Measurements from ENCODE around the gene ASF1B. TPM values are rescaled to one million over a fixed set of nuclear protein-coding genes. Genes with fewer than 3 reads are reported as not detected.

ASF1B gene
- total RNA-seq, 1 donor from 2014 or later: 0.96 TPM

GRCh38 chr19:14162871-14163297 is 26.5 kb upstream of the ASF1B start:
- TF ChIP-seq, protein P1, sequence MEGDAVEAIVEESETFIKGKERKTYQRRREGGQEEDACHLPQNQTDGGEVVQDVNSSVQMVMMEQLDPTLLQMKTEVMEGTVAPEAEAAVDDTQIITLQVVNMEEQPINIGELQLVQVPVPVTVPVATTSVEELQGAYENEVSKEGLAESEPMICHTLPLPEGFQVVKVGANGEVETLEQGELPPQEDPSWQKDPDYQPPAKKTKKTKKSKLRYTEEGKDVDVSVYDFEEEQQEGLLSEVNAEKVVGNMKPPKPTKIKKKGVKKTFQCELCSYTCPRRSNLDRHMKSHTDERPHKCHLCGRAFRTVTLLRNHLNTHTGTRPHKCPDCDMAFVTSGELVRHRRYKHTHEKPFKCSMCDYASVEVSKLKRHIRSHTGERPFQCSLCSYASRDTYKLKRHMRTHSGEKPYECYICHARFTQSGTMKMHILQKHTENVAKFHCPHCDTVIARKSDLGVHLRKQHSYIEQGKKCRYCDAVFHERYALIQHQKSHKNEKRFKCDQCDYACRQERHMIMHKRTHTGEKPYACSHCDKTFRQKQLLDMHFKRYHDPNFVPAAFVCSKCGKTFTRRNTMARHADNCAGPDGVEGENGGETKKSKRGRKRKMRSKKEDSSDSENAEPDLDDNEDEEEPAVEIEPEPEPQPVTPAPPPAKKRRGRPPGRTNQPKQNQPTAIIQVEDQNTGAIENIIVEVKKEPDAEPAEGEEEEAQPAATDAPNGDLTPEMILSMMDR (IDR thresholded peaks at IDR 0.05; ENCODE audit: borderline replicate concordance): no peak
- Histone ChIP-seq H3K9me3 (replicated peaks) (no peaks in the 10 kb centered on the region), H3K27me3 (ENCODE audit: low read depth) (no peaks in the 10 kb centered on the region), H3K4me3 (no peak overlapping the region), H3K36me3 (peaks cover 22% of the 10 kb centered on the region), H3K27ac (replicated peaks) (no peak overlapping the region), H3K4me1 (peaks cover 17% of the 10 kb centered on the region)
- no peak for DNase-seq
- intact Hi-C loops (cut with micrococcal nuclease): no loop called here

- Histone ChIP-seq H3K4me3 (no peak overlapping the region), H3K27ac (replicated peaks) (no peak overlapping the region), H3K27me3 (ENCODE audit: low read depth) (no peaks in the 10 kb centered on the region), H3K4me1 (peaks cover 1% of the 10 kb centered on the region), H3K36me3 (peaks cover 38% of the 10 kb centered on the region), H3K9me3 (replicated peaks) (no peaks in the 10 kb centered on the region)
- intact Hi-C loops (cut with micrococcal nuclease): no loop called here
- TF ChIP-seq, protein P1 (IDR thresholded peaks at IDR 0.05; ENCODE audit: borderline replicate concordance): no peak
- DNase-seq: no peak
These were observed 24.9 kb upstream of the ASF1B start for GRCh38 chr19:14161305-14161704.

DNA sequence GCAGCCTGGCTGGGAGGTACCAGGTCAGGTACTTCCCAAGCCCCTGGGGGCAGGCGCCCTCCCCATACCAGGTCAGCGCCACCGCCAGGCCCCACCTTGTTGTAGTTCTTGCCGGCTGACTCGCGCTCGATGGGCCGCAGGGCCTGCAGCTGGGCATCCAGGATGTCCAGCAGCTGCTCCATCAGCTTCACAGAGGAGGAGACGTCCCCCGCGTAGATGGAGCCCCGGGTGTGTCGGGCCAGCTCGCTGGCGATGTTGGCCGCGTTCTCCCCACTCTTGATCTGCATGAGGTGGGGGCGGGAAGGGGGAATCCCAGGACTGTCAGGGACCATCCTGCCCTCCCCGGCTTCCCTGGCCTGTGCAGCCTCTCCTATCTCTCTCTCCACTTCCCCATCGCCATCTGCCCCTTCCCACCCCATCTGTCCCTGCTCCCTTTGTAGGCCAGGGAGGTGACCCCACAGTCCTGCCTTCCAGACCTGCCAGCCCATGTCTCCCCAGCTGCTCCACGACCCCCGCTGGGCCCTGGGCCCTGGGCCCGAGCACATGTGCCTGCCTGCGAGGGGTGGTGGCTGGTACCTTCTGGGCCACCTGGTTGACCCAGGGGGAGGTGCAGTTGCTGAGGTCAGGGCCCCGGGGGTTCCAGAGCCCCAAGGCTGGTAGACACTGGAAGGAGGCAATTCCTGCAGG is 23.8 kb upstream of the ASF1B start:
- H3K4me3 ChIP-seq: no peak overlapping the region
- no peaks in the 10 kb centered on the region for H3K27me3 ChIP-seq (ENCODE audit: low read depth)
- H3K4me1 ChIP-seq: no peaks in the 10 kb centered on the region
- H3K27ac ChIP-seq (replicated peaks): no peak overlapping the region
- TF ChIP-seq, protein P1 (IDR thresholded peaks at IDR 0.05; ENCODE audit: borderline replicate concordance): no peak
- no peaks in the 10 kb centered on the region for H3K9me3 ChIP-seq (replicated peaks)
- H3K36me3 ChIP-seq: peaks cover 49% of the 10 kb centered on the region
- intact Hi-C loops (cut with micrococcal nuclease): no loop called here
- DNase-seq: no peak

GRCh38 chr19:14159059-14159458 is 22.7 kb upstream of the ASF1B start:
- peaks cover 59% of the 10 kb centered on the region for H3K36me3 ChIP-seq
- no peaks in the 10 kb centered on the region for H3K9me3 ChIP-seq (replicated peaks)
- H3K4me3 ChIP-seq: no peak overlapping the region
- no peaks in the 10 kb centered on the region for H3K4me1 ChIP-seq
- H3K27ac ChIP-seq (replicated peaks): no peak overlapping the region
- no peaks in the 10 kb centered on the region for H3K27me3 ChIP-seq (ENCODE audit: low read depth)
- intact Hi-C loops (cut with micrococcal nuclease): no loop called here
- DNase-seq: no peak
- TF ChIP-seq, protein P1 (IDR thresholded peaks at IDR 0.05; ENCODE audit: borderline replicate concordance): no peak

GRCh38 chr19:14158276-14159023 is 22.1 kb upstream of the ASF1B start:
- H3K27me3 ChIP-seq (ENCODE audit: low read depth): no peaks in the 10 kb centered on the region
- no peak overlapping the region for H3K4me3 ChIP-seq
- H3K27ac ChIP-seq (replicated peaks): no peak overlapping the region
- intact Hi-C loops (cut with micrococcal nuclease): no loop called here
- no peak for DNase-seq
- peaks cover 60% of the 10 kb centered on the region for H3K36me3 ChIP-seq
- no peaks in the 10 kb centered on the region for H3K9me3 ChIP-seq (replicated peaks)
- TF ChIP-seq, protein P1 (IDR thresholded peaks at IDR 0.05; ENCODE audit: borderline replicate concordance): no peak
- H3K4me1 ChIP-seq: no peaks in the 10 kb centered on the region

Measured in left ventricle myocardium inferior (tissue), 1 donor.